Measurements from ENCODE around the gene CNOT3.
A peak's percentile ranks its signal among the peaks of the same experiment; 100 is the strongest.
"Not testable (repeated sequence)": the region's sequence is repeated elsewhere in the genome, so short reads cannot be mapped to it uniquely, and the experiment has no call there.

Gene CNOT3

DNA sequence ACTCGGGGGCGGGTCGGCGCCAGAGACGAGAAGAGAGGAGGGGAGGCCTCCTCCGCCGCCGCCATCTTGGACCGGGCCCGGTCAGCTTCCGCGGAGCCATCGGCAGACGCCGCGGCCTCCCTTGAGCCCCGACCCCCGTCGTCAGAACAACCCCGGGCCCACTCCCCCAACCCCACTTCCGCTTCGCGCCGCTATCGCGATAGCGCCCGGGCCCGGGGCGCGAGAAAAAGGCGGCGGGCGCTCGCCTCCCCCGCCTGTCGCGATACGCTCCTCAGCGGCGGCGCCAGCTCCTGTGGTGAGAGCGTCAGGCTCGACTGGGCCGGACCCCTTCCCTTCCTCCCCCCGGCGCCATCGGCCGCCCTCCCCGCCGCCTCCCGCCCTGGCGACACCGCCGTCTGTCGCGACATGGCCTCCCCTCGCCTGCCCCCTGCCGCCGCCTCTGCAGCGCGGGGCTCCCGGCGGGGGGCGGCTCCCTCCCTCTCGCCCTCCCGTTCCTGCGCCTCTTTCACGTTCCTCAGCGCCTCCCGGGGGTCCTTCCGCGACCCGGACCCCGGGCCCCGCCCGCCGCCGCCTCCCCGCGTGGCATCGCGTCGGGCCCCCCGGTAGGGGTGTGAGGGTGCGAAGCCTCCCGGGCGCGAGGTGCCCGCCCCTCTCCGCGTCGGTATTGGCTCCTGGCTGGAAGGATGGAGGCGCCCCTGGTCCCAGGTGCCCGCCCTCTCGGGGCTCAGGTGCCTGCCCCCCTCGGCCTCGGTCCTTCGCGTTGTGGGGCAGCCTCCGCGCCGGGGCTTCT lies at the start of gene CNOT3:
CNOT3 (plus strand) TSS at position 64 of the 790 bp plus-strand sequence. CDS start 5,217 bp downstream, outside the sequence.
- no peak for DNase-seq

DNA sequence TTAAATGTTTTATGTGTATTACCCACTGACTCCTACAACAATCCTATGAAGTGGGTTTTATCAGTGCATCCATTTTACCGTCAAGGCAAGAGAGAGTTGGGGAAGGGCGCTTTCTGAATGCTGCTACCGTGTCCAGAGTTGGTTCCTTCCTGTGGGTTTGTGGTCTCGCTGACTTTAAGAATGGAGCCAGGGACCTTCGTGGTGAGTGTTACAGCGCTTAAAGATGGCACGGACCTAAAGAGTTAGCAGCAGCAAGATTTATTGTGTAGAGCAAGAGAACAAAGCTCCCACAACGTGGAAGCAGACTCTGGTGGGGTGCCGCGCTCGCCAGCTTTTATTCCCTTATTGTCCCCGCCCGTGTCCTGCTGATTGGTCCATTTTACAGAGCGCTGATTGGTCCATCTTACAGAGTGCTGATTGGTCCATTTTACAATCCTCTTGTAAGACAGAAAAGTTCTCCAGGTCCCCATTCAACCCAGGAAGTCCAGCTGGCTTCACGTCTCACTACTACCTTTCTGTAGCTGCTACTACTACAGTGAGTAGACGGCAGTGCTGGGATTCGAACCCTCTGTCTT lies 43.0 kb upstream of the CNOT3 start:
- DNase-seq: no peak

GRCh38 chr19:54095136-54095858 lies 42.3 kb upstream of the CNOT3 start:
- DNase-seq: no peak

DNA sequence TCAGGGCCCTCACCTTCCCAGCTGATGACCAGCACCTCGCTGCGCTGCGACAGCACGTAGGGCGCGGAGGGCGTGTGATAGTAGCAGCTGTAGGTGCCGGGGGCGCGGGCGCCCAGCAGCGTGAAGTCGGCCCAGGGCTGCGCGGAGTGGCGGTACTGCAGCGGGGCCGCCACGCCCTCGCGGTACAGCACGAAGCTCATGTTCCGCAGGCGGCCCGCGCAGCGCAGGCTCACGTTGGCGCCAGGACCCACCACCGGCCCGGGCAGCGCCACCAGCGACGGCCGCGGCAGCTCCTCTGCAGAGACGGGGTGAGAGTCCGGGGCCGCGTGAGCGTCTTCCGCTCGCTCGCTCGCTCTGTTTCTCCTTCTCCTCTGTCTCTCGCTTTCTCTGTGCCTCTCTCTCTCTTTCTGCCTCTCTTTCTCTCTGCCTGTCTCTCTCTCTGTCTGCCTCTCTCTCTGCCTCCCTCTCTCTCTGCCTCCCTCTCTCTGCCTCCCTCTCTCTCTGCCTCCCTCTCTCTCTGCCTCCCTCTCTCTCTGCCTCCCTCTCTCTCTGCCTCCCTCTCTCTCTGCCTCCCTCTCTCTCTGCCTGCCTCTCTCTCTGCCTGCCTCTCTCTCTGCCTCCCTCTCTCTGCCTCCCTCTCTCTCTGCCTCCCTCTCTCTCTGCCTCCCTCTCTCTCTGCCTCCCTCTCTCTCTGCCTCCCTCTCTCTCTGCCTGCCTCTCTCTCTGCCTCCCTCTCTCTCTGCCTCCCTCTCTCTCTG lies 41.5 kb upstream of the CNOT3 start:
- not testable (repeated sequence) for DNase-seq

- no peak for DNase-seq
These were observed 40.9 kb upstream of the CNOT3 start for GRCh38 chr19:54096617-54097106.

DNA sequence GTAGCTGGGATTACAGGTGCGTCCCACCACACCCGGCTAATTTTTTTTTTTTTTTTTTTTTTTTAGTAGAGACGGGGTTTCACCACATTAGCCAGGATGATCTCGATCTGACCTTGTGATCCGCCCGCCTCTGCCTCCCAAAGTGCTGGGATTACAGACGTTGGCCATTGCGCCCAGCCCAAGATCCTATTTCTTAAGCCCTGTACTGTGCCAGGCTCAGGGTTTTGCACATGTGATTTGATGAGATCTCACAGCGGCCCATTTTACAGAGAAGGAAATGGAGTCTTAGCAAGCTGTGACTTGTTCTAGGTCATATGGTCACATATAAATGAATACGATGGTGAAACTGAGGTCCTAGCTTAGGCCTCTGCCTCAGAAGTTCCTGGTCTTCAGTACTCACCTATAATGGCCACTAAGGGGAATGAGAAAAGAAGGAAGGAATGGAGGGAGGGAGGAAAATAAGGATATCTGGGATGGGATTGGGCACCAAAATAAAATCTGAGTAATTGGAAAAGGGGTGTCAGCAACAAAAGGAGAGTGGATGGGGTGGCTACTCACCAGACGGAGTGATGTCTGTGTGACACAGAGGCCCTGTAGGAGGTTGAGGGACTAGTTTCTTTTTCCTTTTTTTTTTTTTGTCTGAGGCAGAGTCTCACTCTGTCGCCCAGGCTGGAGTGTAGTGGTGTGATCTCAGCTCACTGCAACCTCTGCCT lies 38.2 kb upstream of the CNOT3 start:
- no peak for DNase-seq

- not testable (repeated sequence) for DNase-seq
These were observed 37.7 kb upstream of the CNOT3 start for GRCh38 chr19:54099903-54100255.

GRCh38 chr19:54100561-54100960 lies 37.0 kb upstream of the CNOT3 start, which contains the start of gene OSCAR:
Gene OSCAR (minus strand): TSS chr19:54100803. CDS start chr19:54100792, 11 bp downstream.
- DNase-seq: no peak

- DNase-seq: peak; percentile 92
These were observed 35.0 kb upstream of the CNOT3 start, which contains the start of gene NDUFA3 for GRCh38 chr19:54102421-54103169. Gene NDUFA3 (plus strand): TSS chr19:54102855. CDS start chr19:54102879, 24 bp downstream.

DNA sequence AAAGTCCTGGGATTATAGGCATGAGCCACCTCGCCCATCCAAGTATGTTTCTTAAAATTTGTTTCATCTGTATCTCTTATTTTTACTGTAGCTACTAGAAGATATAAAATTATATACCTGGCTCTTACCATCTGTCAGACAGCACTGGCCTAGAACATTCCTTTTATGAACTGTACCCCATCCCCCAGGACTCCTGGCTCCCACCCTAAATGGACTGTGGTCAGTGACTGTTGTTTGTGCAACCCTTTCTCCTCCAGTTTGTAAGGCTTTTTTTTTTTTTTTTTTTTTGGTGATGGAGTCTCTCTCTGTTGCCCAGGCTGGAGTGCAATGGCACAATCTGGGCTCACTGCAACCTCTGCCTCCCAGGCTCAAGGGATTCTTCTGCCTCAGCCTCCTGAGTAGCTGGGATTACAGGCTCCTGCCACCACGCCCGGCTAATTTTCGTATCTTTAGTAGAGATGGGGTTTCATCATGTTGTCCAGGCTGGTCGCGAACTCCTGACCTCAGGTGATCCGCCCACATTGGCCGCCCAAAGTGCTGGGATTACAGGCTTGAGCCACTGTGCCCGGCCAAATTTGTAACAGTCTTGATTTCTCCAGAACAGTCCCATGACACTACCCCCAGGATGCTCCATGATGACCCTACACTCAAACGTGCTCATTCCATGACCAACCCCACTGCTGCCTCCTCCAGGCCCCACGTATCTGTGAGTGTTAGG lies 32.4 kb upstream of the CNOT3 start:
- no peak for DNase-seq

DNA sequence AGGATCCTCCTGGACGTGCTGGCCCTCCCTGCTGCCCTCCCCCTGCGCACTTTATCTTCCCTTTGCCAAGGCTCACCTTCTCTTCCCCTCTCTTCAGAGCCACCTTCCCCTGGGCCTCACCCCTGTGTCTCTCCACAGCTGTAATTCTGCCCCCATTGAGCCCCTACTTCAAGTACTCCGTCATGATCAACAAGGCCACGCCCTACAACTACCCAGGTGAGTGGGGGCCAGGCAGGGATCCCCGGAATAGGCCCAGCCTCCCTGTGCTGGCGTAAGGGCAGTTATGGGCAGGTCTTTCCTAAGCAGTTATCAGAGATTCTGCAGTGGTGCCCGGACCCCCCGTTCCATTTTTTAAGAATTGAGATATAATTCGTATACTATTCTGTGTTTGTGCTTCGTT lies 31.8 kb upstream of the CNOT3 start:
- DNase-seq: no peak

GRCh38 chr19:54106716-54107115 lies 30.8 kb upstream of the CNOT3 start:
- DNase-seq: no peak

DNA sequence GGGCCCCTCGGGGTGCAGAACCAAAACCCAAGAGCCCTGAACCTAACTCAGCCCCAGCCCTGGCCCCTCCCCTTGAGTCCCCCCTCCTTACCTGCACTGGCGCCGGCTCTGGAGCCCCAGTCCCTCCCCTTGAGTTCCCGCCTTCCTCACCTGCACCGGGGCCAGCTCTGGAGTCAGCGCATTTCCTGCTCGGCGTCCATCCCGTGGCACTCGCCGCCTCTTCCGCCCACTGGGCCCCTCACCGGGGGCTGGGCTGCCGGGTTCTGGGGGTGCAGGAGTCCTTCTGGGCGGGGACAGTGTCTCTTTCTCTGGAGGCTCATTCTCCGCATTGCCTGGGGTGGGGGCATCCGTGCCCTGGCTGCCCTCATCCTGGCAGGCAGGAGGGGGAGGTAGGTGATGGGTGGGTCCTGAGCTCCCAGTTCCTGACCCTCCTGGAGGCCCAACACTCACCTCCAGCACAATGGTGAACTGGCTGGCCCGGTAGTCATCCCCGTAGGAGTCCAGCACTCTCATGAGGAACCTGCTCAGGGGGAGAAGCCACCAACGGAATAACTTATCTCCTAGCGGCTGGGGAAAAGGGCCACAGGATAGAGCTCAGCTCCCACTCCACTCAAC lies 29.6 kb upstream of the CNOT3 start:
- no peak for DNase-seq

GRCh38 chr19:54108496-54108895 lies 29.1 kb upstream of the CNOT3 start:
- DNase-seq: no peak

GRCh38 chr19:54109651-54110050 lies 27.9 kb upstream of the CNOT3 start:
- no peak for DNase-seq

DNA sequence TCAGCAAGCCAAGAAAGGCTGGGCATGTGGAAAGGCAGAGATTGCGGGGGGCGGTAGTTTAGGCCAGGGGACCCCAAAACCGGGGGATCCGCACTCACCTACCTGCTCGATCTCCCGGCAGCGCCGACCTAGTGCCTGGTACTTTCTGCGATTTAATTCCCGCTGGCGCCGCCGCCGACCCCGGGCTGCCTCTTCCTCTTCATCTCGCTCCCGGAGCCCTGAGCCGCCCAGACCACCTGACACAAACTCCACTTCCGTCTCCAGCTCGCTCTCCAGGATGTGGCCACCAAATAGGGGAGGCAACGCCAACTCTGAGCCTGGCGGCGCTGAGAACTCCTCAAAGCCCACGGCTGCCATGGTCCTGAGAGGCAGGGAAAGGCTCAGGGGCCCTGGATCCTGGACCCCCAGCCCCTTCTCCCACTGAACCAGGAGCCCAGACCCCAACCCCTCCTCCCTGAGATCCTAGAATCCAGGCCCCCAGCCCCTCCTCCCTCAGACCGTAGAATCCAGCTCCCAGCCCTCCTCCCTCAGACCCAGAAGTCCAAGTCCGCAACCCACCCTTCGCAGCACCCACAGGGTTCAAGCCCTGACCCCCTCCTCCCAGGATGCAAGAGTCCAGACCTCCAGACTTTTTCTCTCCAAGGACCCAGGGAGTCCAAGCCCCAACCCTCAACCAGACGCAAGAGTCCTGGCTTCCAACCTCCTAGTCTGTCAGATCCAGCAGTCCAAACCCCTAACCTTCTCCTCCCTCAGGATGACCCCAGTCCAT lies 23.0 kb upstream of the CNOT3 start:
- DNase-seq: no peak

DNA sequence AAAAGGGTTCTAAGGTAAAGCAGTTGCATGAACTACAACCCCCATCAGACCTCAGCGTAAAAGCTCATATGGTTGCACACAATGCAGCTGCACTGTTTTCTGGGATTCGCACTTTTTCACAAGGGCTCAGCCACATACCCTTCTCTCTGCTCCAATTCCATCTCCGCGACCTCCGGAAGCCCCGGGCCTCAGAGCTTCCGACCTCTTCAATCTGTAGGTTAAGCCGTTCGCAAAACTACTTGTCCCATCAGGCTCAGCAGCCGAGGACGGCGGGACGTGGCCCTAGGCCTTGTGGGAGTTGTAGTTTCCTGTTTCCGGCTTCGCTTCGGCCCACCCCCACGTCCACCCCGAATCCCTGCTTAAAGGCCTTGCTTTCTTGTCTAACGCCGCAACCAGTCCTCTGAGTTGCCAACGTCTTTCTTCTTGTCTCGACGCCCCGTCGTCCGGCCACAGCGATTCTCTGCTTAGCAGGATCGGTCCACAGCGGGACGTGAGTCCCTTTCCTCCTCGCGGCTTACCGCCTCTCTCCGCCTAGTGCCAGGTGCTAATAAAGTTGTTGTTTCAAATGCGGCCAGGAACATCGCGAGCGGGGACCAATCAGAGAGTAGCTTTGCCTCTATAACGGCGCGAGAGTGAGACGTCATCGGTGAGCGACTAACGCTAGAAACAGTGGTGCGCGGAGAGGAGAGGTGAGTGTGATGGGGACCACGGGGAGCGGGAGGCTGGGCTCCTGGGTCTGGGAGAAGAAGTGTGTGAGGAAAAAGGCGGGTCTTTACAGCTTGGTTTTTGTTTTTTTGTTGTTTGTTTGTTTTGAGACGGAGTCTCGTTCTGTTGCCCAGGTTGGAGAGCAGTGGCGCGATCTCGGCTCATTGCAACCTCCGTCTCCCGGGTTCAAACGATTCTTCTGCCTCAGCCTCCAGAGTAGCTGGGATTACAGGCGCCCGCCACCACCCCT lies 22.2 kb upstream of the CNOT3 start, which contains the start of the genes PRPF31 and TFPT:
PRPF31 (plus strand) TSS at position 646 of the 955 bp plus-strand sequence. CDS start 2,525 bp downstream, outside the sequence.
TFPT (minus strand) TSS at position 549 of the 955 bp plus-strand sequence; CDS start at position 161, 388 bp downstream.
- DNase-seq: peak; percentile 91

DNA sequence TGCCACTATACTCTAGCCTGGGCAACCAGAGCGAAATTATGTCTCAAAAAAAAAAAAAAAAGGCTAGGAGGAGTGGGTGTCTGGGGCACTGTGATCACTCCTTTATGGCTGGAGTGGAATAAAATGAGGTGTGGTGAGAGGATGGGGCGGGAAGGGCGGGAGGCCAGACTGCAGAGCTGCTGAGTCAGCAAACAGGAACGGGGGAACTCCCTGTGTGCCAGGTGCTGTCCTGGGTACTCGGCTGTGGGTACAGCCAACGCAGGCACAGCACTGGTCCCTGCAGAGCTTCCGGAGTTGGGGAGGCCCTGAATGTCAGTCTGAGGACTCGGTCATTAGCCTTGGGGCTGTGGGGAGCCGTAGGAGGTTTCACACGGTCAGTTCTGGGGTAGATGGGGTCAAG lies 16.3 kb upstream of the CNOT3 start:
- DNase-seq: no peak

All from SHP77 treated with DMSO at 0.1 percent for 48 hours (cell line).